Measurements from ENCODE around the gene TET3.

Gene TET3

DNA sequence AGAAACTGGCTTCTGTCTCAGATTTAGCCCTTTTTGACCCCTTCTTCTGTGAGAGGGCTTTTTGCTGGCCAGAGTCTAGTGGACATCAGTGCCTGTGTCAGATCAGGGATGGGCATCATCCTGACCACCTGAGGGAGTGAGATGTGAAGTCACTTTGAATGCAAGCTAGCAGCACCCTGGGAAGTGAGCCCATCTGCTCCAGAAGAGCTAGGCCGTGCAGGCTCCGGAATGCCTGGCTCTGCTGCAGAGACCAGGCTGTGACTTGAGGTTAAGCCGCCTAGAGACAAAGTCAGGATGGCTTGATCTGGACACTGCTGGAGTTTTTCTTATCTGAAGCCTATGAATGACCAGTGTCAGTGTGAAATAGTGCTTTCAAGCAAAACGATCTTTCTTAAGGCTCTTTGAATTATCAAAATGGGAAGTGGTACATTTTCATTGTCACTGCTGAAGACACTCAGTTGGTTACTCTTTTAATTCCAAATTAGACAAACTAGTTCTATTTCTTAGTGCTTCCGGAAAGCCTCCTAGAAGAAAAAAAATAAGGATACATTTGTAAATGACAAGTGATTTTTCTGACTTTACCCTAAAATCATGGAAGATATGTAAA lies 37.2 kb upstream of the TET3 start:
- no peaks in the 10 kb centered on the region for H3K27me3 ChIP-seq (ENCODE audit: control insufficient read depth in 1 of 2, insufficient read depth in 2 of 2, low read length in 2 of 2)
- peaks cover 11% of the 10 kb centered on the region for H3K4me1 ChIP-seq (ENCODE audit: insufficient read depth, low read length)
- H3K36me3 ChIP-seq (ENCODE audit: insufficient read depth, low read length), result peaks cover 57% of the 10 kb centered on the region
- no peaks in the 10 kb centered on the region for H3K9me3 ChIP-seq (ENCODE audit: low read length)
- no peak overlapping the region for H3K9ac ChIP-seq (ENCODE audit: low read length)
- no peak overlapping the region for H3K4me3 ChIP-seq (ENCODE audit: low read depth in 1 of 2, low read length in 2 of 2)
- no peak overlapping the region for H3K27ac ChIP-seq (ENCODE audit: low read depth, low read length)

DNA sequence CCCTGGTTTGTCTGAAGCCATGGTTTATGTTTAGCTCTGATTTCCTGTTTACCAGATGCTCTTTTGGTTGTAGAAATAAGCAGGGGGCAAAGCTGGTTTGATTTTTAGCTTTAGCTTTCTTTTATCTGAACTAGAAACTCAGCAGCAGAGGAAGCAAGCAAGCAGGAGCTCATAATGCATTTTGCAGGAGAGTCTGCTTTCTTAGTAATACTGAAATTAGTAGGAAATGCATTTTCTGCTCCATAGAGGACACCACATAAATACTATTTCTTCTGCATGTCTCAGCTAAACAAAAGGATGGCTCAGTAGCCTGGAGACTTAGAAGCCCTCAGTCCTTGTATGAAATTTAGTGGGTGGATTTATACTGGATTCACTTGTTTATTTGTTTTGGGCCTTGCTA lies 34.9 kb upstream of the TET3 start:
- peaks cover 11% of the 10 kb centered on the region for H3K4me1 ChIP-seq (ENCODE audit: insufficient read depth, low read length)
- peaks cover 64% of the 10 kb centered on the region for H3K36me3 ChIP-seq (ENCODE audit: insufficient read depth, low read length)
- no peaks in the 10 kb centered on the region for H3K9me3 ChIP-seq (ENCODE audit: low read length)
- H3K9ac ChIP-seq (ENCODE audit: low read length), result no peak overlapping the region
- H3K27me3 ChIP-seq (ENCODE audit: control insufficient read depth in 1 of 2, insufficient read depth in 2 of 2, low read length in 2 of 2), result no peaks in the 10 kb centered on the region
- no peak overlapping the region for H3K4me3 ChIP-seq (ENCODE audit: low read depth in 1 of 2, low read length in 2 of 2)
- no peak overlapping the region for H3K27ac ChIP-seq (ENCODE audit: low read depth, low read length)

DNA sequence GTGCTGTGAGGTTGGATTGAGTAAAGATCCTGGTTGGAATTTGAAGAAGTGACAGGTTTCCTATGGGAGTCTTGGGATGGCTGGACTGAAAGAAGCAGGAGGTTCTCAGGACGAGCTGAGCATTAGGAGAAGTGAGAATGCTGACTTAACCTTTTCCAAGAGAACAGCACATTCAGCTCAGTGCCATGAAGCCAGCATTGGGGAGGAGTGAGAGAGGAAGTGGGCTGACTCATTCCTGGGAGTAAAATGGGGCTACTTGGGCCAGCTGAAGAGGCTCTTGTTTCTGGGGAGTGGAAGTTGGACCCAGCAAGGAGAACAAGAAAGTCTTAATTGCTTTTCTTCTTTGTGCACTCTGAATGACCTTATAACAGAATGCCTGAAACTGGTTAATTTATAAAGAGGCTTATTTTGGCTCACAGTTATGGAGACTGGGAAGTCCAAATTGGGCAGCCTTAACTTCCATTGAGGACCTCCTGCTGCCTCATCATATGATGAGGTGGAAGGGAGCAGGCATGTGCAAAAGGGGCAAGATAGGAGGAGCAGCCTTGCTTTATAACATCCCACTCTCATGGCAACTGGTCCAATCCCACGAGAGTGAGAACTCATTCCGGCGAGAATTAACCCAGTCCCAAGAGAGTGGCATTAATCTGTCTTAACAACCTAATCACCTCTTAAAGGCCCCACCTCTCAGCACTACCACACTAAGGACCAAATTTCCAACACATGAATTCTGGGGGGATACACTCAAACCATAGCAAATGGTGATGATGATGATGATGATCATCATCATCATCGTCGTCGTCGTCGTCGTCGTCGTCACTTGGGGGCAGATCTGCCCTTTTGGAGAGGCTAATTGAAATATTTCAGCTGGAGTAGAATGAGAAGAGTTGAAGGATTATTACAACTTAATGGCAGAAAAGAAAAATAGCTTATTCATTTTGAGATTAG lies 31.9 kb upstream of the TET3 start:
- Histone ChIP-seq H3K4me3 (ENCODE audit: low read depth in 1 of 2, low read length in 2 of 2) (no peak overlapping the region), H3K9ac (ENCODE audit: low read length) (no peak overlapping the region), H3K9me3 (ENCODE audit: low read length) (no peaks in the 10 kb centered on the region), H3K27ac (ENCODE audit: low read depth, low read length) (no peak overlapping the region), H3K4me1 (ENCODE audit: insufficient read depth, low read length) (peaks cover 11% of the 10 kb centered on the region), H3K36me3 (ENCODE audit: insufficient read depth, low read length) (peaks cover 57% of the 10 kb centered on the region), H3K27me3 (ENCODE audit: control insufficient read depth in 1 of 2, insufficient read depth in 2 of 2, low read length in 2 of 2) (no peaks in the 10 kb centered on the region)

DNA sequence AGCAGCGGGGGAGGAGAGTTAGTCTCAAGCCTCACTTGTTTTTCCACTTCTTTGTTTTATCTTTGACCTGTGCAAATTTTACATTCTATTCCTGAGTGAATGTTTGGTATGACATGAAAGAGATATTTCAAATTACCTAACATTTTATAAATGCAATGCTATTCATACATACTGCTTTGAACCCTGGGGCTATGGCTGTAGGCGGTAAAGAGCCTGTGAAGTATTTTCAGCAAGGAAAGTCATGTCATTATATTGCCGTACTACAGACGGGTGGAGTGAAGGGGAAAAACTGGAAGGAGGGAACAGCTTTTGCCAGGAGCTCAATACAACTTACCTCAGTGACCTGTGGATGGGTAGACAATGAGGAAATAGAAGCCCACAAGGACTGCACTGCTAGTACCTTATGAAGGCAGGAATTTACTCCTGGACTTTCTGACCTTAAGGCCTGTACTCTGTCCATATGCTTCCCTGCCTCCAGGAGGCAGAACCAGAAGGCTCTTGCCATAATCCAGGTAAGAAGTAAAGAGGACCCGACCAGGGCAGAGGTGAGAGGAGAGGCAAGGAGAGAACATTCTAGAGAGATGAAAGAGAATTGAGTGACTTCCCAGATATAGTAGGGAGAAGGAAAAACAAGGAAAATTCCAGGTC lies 28.4 kb upstream of the TET3 start:
- Histone ChIP-seq H3K27me3 (ENCODE audit: control insufficient read depth in 1 of 2, insufficient read depth in 2 of 2, low read length in 2 of 2) (no peaks in the 10 kb centered on the region), H3K4me1 (ENCODE audit: insufficient read depth, low read length) (peaks cover 10% of the 10 kb centered on the region), H3K4me3 (ENCODE audit: low read depth in 1 of 2, low read length in 2 of 2) (no peak overlapping the region), H3K27ac (ENCODE audit: low read depth, low read length) (no peak overlapping the region), H3K9ac (ENCODE audit: low read length) (no peak overlapping the region), H3K36me3 (ENCODE audit: insufficient read depth, low read length) (peaks cover 48% of the 10 kb centered on the region), H3K9me3 (ENCODE audit: low read length) (no peaks in the 10 kb centered on the region)

DNA sequence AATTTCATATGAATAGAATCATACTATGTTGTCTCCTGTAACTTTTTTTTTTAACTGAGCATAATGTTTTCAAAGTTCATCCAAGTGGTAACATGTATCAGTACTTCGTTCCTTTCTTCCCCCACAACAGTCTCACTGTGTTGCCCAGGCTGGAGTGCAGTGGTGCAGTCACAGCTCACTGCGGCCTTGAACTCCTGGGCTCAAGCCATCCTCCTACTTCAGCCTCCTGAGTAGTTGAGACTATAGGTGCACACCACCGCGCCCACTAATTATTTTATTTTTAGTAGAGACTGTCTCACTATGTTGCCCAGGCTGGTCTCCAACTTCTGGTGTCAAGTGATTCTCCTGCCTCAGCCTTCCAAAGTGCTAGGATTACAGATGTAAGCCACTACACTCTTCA lies 23.4 kb upstream of the TET3 start:
- Histone ChIP-seq H3K4me3 (ENCODE audit: low read depth in 1 of 2, low read length in 2 of 2) (no peak overlapping the region), H3K4me1 (ENCODE audit: insufficient read depth, low read length) (no peaks in the 10 kb centered on the region), H3K9ac (ENCODE audit: low read length) (no peak overlapping the region), H3K27me3 (ENCODE audit: control insufficient read depth in 1 of 2, insufficient read depth in 2 of 2, low read length in 2 of 2) (no peaks in the 10 kb centered on the region), H3K36me3 (ENCODE audit: insufficient read depth, low read length) (peaks cover 22% of the 10 kb centered on the region), H3K9me3 (ENCODE audit: low read length) (no peaks in the 10 kb centered on the region), H3K27ac (ENCODE audit: low read depth, low read length) (no peak overlapping the region)

DNA sequence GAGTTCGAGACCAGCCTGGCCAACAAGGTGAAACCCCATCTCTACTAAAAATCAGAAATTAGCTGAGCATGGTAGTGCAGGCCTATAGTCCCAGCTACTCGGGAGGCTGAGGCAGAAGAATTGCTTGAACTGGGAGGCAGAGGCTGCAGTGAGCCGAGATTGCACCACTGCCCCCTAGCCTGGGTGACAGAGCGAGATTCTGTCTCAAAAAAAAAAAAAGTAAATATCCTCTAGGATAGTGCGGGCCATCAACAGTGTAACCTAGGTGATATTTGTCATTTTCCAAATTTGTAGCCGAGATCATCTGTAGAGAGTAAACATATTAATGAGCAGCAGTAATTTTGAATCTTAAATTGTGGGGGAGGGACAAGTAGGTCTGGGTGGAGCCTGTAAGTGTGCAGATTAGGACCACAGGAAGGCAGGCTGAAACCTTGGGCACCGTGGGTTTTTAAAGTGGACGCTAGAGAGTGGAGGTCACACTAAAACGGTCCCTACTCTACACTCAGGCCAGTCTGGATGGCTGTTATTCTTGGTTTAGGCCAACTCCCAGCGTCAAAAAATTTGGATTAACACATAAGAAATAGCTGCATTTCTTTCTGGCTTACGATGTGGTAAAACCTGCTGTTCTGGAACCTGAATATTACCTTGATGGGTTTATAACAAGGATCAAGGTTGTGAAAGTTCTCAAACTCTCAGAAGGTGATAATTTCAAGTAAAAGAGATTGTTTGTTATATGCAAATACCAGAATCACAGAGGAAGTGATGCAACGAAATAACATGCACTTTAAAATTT lies 22.7 kb upstream of the TET3 start:
- H3K9me3 ChIP-seq (ENCODE audit: low read length), result no peaks in the 10 kb centered on the region
- no peaks in the 10 kb centered on the region for H3K4me1 ChIP-seq (ENCODE audit: insufficient read depth, low read length)
- no peaks in the 10 kb centered on the region for H3K27me3 ChIP-seq (ENCODE audit: control insufficient read depth in 1 of 2, insufficient read depth in 2 of 2, low read length in 2 of 2)
- no peak overlapping the region for H3K9ac ChIP-seq (ENCODE audit: low read length)
- no peak overlapping the region for H3K4me3 ChIP-seq (ENCODE audit: low read depth in 1 of 2, low read length in 2 of 2)
- peaks cover 18% of the 10 kb centered on the region for H3K36me3 ChIP-seq (ENCODE audit: insufficient read depth, low read length)
- no peak overlapping the region for H3K27ac ChIP-seq (ENCODE audit: low read depth, low read length)

DNA sequence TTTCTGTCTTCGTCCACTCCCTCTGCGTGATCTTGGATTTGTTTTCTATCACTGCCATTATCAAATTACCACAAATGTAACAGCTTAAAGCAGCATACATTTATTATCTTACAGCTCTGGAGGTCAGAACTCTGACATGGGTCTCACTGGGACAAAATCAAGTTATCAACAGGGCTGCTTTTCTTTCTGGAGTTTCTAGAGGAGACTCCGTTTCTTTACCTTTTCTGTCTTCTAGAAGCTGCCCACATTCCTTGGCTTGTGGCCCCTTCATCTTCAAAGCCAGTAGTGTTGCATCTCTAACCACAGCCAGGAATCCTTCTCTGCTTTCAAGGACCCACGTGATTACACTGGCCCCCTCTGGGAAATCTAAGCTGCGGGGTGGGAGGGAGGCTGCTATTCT lies 21.9 kb upstream of the TET3 start:
- Histone ChIP-seq H3K36me3 (ENCODE audit: insufficient read depth, low read length) (peaks cover 18% of the 10 kb centered on the region), H3K4me1 (ENCODE audit: insufficient read depth, low read length) (no peaks in the 10 kb centered on the region), H3K27me3 (ENCODE audit: control insufficient read depth in 1 of 2, insufficient read depth in 2 of 2, low read length in 2 of 2) (no peaks in the 10 kb centered on the region), H3K4me3 (ENCODE audit: low read depth in 1 of 2, low read length in 2 of 2) (no peak overlapping the region), H3K9ac (ENCODE audit: low read length) (no peak overlapping the region), H3K27ac (ENCODE audit: low read depth, low read length) (no peak overlapping the region), H3K9me3 (ENCODE audit: low read length) (no peaks in the 10 kb centered on the region)

DNA sequence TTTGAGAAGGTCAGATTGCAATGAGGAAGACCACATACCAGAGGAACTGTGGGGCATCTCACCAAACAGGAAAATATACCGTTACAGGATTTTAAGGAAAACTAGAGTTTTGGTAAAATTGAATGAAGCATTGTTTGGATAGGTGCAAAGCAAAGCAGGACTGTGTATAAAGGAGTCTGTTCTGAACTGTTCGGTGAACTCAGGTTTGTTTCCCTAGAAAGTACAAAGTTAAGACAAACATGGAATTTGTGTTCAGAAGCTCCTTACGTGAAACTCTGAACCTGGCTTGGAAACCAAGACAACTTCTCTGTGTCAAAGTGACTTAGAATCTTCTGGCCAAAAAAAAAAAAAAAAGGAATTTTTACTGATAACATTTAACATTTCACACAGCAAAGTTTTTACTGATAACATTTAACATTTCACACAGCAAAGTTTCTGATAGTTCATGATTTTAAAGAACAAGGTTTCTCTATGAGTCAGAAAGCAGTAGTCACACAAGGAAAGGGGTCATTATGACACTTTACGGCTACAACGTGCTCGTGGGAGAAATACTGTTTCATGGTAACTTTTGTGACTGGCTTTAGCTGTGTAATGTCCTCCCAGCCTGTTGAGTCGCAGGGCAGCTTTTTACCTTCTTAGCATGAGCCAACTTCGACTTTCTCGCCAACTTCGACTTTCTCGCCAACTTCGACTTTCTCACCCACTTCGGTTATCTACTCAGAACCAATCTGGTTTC lies 21.2 kb upstream of the TET3 start:
- H3K9me3 ChIP-seq (ENCODE audit: low read length), result no peaks in the 10 kb centered on the region
- H3K4me1 ChIP-seq (ENCODE audit: insufficient read depth, low read length), result no peaks in the 10 kb centered on the region
- peaks cover 11% of the 10 kb centered on the region for H3K36me3 ChIP-seq (ENCODE audit: insufficient read depth, low read length)
- no peaks in the 10 kb centered on the region for H3K27me3 ChIP-seq (ENCODE audit: control insufficient read depth in 1 of 2, insufficient read depth in 2 of 2, low read length in 2 of 2)
- no peak overlapping the region for H3K4me3 ChIP-seq (ENCODE audit: low read depth in 1 of 2, low read length in 2 of 2)
- no peak overlapping the region for H3K9ac ChIP-seq (ENCODE audit: low read length)
- H3K27ac ChIP-seq (ENCODE audit: low read depth, low read length), result no peak overlapping the region

DNA sequence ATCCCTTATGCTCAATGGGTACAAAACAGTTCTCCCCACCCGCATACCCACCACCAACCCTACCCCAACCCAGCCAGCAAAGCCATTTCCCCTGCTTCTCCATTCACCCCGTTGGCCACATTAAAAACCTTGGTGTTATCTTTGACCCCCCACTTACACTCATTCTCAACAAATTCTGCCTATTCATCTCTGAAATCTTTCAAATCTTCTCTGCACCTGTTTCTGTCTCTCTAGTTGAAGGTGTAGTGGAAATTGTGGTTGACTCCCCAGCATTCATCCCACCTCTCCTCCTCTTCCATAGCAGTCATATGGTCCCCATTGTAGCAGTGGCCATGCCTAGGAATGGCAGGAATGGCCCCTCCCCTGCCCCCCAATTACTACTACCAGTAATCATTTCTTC lies 20.5 kb upstream of the TET3 start:
- Histone ChIP-seq H3K36me3 (ENCODE audit: insufficient read depth, low read length) (peaks cover 4% of the 10 kb centered on the region), H3K27me3 (ENCODE audit: control insufficient read depth in 1 of 2, insufficient read depth in 2 of 2, low read length in 2 of 2) (no peaks in the 10 kb centered on the region), H3K9me3 (ENCODE audit: low read length) (no peaks in the 10 kb centered on the region), H3K4me1 (ENCODE audit: insufficient read depth, low read length) (no peaks in the 10 kb centered on the region), H3K27ac (ENCODE audit: low read depth, low read length) (no peak overlapping the region), H3K9ac (ENCODE audit: low read length) (no peak overlapping the region), H3K4me3 (ENCODE audit: low read depth in 1 of 2, low read length in 2 of 2) (no peak overlapping the region)

DNA sequence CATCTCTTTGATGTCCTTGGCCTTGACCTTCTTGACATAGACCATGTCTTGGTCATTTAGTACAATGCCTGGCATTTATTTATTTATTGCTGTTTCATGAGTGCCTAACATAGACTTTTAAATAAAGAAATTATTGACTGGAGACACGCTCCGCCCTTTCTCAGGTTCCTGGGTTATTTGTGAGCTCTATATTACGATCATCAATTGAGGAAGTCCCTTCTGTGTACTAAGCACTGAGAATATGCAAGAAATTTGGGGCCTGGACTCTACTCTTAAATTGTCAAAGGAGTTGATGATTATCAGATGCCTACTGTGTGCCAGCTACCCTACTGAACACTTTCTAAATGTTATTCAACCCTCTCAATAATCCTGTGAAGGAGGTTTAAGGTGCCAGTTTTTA lies 19.7 kb upstream of the TET3 start:
- H3K4me3 ChIP-seq (ENCODE audit: low read depth in 1 of 2, low read length in 2 of 2), result no peak overlapping the region
- H3K27me3 ChIP-seq (ENCODE audit: control insufficient read depth in 1 of 2, insufficient read depth in 2 of 2, low read length in 2 of 2), result no peaks in the 10 kb centered on the region
- H3K9ac ChIP-seq (ENCODE audit: low read length), result no peak overlapping the region
- H3K27ac ChIP-seq (ENCODE audit: low read depth, low read length), result no peak overlapping the region
- no peaks in the 10 kb centered on the region for H3K36me3 ChIP-seq (ENCODE audit: insufficient read depth, low read length)
- peaks cover under 1% of the 10 kb centered on the region for H3K4me1 ChIP-seq (ENCODE audit: insufficient read depth, low read length)
- no peaks in the 10 kb centered on the region for H3K9me3 ChIP-seq (ENCODE audit: low read length)
